Measurements from ENCODE around the gene CHD8. TPM values are rescaled to one million over a fixed set of nuclear protein-coding genes. Genes with fewer than 3 reads are reported as not detected.

The CHD8 gene
- total and polyA plus RNA-seq, 2 of the 13 experiments (the other 11 are each of a cell fraction or from before 2014, with no cell fraction given): 35.1 to 79.6 TPM

DNA sequence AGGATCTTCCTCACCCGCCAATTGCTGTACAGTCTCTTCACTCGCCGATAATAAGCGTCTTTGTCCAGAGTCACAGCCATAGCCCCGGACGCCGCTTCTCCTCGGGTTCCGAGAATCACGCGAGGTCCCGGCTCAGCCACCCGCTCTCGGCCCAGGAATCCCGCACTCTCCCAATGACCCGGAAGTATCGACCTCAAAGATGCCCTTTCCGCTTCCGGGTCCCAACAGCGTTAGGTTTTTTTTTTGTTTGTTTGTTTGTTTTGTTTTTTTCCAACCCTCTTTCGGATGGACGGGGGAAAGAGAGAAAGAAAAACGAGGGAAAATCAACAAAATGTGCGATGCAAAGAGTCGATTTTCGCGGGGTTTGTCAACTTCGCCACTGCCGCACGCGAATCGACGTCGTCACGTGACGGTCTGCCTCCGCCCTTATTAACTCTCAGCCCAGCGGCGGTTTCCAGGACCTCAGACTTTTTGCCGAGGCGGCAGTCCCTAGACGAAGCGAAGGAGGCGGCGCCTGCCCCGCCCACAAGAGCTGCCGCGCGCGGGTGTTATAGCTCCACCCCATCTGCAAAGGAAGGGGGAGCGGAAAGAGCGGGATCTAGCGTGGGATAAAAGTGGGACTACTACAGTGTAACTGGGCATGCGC lies 72.0 kb downstream of the CHD8 start, which contains the start of gene SUPT16H (continued):
- TF ChIP-seq ZKSCAN8 (CRISPR knock-in tag; IDR thresholded peaks at IDR 0.05; ENCODE audit: borderline replicate concordance) (no peak; the same call in none of the 2 replicates), ARHGAP35 (CRISPR knock-in tag; IDR thresholded peaks at IDR 0.05; ENCODE audit: borderline replicate concordance) (no peak), ZNF264 (CRISPR knock-in tag; IDR thresholded peaks at IDR 0.05) (no peak; the same call in 1 of the 2 replicates), ZNF552 (CRISPR knock-in tag; IDR thresholded peaks at IDR 0.05; ENCODE audit: borderline replicate concordance) (peak; percentile 85; the same call in 1 of the 2 replicates), KAT2B (IDR thresholded peaks at IDR 0.05; ENCODE audit: borderline replicate concordance, low read depth, low read length) (no peak), ZNF468 (CRISPR knock-in tag; IDR thresholded peaks at IDR 0.05) (no peak), ZNF790 (CRISPR knock-in tag; IDR thresholded peaks at IDR 0.05; ENCODE audit: borderline replicate concordance) (0 out of 2 replicates have a peak, but pooled peaks have one; percentile 35), POLR2A (IDR thresholded peaks at IDR 0.05; ENCODE audit: insufficient read depth in 1 of 2, low read depth in 2 of 2, low read length in 2 of 2) (peak; percentile 80 to 92), ZFAT (CRISPR knock-in tag; conservative IDR thresholded peaks at IDR 0.05) (no peak), ZNF614 (CRISPR knock-in tag; IDR thresholded peaks at IDR 0.05; ENCODE audit: borderline replicate concordance) (no peak; the same call in none of the 2 replicates), CCAR2 (optimal IDR thresholded peaks at IDR 0.05; ENCODE audit: low read depth, low read length) (no peak)
- TF ChIP-seq, protein P1, sequence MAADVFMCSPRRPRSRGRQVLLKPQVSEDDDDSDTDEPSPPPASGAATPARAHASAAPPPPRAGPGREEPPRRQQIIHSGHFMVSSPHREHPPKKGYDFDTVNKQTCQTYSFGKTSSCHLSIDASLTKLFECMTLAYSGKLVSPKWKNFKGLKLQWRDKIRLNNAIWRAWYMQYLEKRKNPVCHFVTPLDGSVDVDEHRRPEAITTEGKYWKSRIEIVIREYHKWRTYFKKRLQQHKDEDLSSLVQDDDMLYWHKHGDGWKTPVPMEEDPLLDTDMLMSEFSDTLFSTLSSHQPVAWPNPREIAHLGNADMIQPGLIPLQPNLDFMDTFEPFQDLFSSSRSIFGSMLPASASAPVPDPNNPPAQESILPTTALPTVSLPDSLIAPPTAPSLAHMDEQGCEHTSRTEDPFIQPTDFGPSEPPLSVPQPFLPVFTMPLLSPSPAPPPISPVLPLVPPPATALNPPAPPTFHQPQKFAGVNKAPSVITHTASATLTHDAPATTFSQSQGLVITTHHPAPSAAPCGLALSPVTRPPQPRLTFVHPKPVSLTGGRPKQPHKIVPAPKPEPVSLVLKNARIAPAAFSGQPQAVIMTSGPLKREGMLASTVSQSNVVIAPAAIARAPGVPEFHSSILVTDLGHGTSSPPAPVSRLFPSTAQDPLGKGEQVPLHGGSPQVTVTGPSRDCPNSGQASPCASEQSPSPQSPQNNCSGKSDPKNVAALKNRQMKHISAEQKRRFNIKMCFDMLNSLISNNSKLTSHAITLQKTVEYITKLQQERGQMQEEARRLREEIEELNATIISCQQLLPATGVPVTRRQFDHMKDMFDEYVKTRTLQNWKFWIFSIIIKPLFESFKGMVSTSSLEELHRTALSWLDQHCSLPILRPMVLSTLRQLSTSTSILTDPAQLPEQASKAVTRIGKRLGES (CRISPR knock-in tag; IDR thresholded peaks at IDR 0.05; ENCODE audit: borderline replicate concordance): 0 out of 2 replicates have a peak, but pooled peaks have one; percentile 42
- TF ChIP-seq, protein P2, sequence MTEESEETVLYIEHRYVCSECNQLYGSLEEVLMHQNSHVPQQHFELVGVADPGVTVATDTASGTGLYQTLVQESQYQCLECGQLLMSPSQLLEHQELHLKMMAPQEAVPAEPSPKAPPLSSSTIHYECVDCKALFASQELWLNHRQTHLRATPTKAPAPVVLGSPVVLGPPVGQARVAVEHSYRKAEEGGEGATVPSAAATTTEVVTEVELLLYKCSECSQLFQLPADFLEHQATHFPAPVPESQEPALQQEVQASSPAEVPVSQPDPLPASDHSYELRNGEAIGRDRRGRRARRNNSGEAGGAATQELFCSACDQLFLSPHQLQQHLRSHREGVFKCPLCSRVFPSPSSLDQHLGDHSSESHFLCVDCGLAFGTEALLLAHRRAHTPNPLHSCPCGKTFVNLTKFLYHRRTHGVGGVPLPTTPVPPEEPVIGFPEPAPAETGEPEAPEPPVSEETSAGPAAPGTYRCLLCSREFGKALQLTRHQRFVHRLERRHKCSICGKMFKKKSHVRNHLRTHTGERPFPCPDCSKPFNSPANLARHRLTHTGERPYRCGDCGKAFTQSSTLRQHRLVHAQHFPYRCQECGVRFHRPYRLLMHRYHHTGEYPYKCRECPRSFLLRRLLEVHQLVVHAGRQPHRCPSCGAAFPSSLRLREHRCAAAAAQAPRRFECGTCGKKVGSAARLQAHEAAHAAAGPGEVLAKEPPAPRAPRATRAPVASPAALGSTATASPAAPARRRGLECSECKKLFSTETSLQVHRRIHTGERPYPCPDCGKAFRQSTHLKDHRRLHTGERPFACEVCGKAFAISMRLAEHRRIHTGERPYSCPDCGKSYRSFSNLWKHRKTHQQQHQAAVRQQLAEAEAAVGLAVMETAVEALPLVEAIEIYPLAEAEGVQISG (CRISPR knock-in tag; IDR thresholded peaks at IDR 0.05): peak; percentile 95
- TF ChIP-seq, protein P3, sequence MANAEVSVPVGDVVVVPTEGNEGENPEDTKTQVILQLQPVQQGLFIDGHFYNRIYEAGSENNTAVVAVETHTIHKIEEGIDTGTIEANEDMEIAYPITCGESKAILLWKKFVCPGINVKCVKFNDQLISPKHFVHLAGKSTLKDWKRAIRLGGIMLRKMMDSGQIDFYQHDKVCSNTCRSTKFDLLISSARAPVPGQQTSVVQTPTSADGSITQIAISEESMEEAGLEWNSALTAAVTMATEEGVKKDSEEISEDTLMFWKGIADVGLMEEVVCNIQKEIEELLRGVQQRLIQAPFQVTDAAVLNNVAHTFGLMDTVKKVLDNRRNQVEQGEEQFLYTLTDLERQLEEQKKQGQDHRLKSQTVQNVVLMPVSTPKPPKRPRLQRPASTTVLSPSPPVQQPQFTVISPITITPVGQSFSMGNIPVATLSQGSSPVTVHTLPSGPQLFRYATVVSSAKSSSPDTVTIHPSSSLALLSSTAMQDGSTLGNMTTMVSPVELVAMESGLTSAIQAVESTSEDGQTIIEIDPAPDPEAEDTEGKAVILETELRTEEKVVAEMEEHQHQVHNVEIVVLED (CRISPR knock-in tag; IDR thresholded peaks at IDR 0.05; ENCODE audit: borderline replicate concordance): peak; percentile 91
- TF ChIP-seq, protein P4, sequence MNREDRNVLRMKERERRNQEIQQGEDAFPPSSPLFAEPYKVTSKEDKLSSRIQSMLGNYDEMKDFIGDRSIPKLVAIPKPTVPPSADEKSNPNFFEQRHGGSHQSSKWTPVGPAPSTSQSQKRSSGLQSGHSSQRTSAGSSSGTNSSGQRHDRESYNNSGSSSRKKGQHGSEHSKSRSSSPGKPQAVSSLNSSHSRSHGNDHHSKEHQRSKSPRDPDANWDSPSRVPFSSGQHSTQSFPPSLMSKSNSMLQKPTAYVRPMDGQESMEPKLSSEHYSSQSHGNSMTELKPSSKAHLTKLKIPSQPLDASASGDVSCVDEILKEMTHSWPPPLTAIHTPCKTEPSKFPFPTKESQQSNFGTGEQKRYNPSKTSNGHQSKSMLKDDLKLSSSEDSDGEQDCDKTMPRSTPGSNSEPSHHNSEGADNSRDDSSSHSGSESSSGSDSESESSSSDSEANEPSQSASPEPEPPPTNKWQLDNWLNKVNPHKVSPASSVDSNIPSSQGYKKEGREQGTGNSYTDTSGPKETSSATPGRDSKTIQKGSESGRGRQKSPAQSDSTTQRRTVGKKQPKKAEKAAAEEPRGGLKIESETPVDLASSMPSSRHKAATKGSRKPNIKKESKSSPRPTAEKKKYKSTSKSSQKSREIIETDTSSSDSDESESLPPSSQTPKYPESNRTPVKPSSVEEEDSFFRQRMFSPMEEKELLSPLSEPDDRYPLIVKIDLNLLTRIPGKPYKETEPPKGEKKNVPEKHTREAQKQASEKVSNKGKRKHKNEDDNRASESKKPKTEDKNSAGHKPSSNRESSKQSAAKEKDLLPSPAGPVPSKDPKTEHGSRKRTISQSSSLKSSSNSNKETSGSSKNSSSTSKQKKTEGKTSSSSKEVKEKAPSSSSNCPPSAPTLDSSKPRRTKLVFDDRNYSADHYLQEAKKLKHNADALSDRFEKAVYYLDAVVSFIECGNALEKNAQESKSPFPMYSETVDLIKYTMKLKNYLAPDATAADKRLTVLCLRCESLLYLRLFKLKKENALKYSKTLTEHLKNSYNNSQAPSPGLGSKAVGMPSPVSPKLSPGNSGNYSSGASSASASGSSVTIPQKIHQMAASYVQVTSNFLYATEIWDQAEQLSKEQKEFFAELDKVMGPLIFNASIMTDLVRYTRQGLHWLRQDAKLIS (CRISPR knock-in tag; IDR thresholded peaks at IDR 0.05): 0 out of 2 replicates have a peak, but pooled peaks have one; percentile 11
- TF ChIP-seq, protein P5, sequence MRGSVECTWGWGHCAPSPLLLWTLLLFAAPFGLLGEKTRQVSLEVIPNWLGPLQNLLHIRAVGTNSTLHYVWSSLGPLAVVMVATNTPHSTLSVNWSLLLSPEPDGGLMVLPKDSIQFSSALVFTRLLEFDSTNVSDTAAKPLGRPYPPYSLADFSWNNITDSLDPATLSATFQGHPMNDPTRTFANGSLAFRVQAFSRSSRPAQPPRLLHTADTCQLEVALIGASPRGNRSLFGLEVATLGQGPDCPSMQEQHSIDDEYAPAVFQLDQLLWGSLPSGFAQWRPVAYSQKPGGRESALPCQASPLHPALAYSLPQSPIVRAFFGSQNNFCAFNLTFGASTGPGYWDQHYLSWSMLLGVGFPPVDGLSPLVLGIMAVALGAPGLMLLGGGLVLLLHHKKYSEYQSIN (CRISPR knock-in tag; IDR thresholded peaks at IDR 0.05; ENCODE audit: borderline replicate concordance): no peak
